ENCODE results near the gene SOX9.

Gene SOX9

DNA sequence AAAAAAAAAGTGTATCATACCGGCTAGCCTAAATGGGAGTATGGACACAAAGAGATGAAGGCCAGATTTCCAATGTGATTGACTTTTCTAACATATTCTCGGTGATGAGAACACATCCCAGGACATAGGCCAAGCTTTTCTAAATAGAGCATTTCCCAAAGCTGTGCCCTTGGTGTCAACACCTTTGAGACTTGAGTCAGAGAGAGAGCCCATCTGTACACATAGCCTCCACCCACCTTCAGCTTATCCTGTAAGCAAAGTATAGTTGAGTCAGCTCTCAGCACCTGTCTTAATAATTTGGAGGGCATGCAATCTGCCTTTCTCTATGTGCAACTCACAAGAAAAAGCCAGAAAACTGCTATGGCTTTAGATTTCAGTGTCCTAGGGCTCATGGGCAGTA is 42.7 kb downstream of the SOX9 start:
- TF ChIP-seq TAF1 (IDR thresholded peaks at IDR 0.05; ENCODE audit: borderline replicate concordance, insufficient read depth, low read length), result no peak
- TF ChIP-seq POLR2AphosphoS5 (IDR thresholded peaks at IDR 0.05; ENCODE audit: low read depth, low read length), result no peak
- no peak for TF ChIP-seq FOXP2 (optimal IDR thresholded peaks at IDR 0.05; ENCODE audit: borderline replicate concordance, extremely low read depth, extremely low read length, insufficient read depth)
- TF ChIP-seq, protein P1, sequence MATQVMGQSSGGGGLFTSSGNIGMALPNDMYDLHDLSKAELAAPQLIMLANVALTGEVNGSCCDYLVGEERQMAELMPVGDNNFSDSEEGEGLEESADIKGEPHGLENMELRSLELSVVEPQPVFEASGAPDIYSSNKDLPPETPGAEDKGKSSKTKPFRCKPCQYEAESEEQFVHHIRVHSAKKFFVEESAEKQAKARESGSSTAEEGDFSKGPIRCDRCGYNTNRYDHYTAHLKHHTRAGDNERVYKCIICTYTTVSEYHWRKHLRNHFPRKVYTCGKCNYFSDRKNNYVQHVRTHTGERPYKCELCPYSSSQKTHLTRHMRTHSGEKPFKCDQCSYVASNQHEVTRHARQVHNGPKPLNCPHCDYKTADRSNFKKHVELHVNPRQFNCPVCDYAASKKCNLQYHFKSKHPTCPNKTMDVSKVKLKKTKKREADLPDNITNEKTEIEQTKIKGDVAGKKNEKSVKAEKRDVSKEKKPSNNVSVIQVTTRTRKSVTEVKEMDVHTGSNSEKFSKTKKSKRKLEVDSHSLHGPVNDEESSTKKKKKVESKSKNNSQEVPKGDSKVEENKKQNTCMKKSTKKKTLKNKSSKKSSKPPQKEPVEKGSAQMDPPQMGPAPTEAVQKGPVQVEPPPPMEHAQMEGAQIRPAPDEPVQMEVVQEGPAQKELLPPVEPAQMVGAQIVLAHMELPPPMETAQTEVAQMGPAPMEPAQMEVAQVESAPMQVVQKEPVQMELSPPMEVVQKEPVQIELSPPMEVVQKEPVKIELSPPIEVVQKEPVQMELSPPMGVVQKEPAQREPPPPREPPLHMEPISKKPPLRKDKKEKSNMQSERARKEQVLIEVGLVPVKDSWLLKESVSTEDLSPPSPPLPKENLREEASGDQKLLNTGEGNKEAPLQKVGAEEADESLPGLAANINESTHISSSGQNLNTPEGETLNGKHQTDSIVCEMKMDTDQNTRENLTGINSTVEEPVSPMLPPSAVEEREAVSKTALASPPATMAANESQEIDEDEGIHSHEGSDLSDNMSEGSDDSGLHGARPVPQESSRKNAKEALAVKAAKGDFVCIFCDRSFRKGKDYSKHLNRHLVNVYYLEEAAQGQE (IDR thresholded peaks at IDR 0.05; ENCODE audit: insufficient read depth in 1 of 2, low read depth in 2 of 2, low read length in 2 of 2), result no peak
- TF ChIP-seq SIN3A (IDR thresholded peaks at IDR 0.05; ENCODE audit: borderline replicate concordance, insufficient read depth, low read length), result no peak

GRCh38 chr17:72164158-72164739 is 43.4 kb downstream of the SOX9 start:
- TF ChIP-seq TAF1 (IDR thresholded peaks at IDR 0.05; ENCODE audit: borderline replicate concordance, insufficient read depth, low read length), result no peak
- TF ChIP-seq, protein P1 (IDR thresholded peaks at IDR 0.05; ENCODE audit: insufficient read depth in 1 of 2, low read depth in 2 of 2, low read length in 2 of 2), result no peak
- no peak for TF ChIP-seq FOXP2 (optimal IDR thresholded peaks at IDR 0.05; ENCODE audit: borderline replicate concordance, extremely low read depth, extremely low read length, insufficient read depth)
- TF ChIP-seq SIN3A (IDR thresholded peaks at IDR 0.05; ENCODE audit: borderline replicate concordance, insufficient read depth, low read length), result no peak
- no peak for TF ChIP-seq POLR2AphosphoS5 (IDR thresholded peaks at IDR 0.05; ENCODE audit: low read depth, low read length)

DNA sequence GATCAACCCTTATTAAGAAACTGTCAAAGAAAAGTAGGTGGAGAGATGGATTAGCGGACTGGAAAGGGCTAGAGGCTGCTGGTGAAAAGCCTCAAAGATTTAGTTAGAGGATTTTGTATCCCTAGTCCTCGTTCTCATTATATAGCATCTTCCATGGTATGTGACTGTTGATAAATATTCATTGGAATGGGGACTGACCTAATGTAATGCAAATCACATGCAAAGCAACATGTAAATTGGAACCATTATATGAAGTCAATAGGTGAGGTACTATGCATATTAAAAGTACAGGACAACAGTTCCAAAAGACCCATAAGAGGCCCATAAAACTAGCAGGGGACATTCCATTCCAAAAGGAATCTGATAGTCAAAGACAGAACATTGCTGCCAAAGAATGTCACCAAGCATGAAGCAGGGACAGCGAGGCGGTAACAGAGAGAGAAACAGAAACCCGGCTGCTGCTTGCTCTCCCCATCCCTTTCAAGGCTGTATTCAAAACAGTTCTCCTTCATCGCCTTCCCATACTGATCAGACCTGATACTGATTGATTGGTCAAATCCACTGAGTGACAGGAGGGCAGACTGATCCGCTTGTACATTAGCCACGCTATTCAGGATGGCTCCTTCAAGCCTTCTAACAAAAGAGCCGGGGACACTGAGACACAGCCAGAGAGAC is 44.5 kb downstream of the SOX9 start:
- TF ChIP-seq POLR2AphosphoS5 (IDR thresholded peaks at IDR 0.05; ENCODE audit: low read depth, low read length) (no peak), FOXP2 (optimal IDR thresholded peaks at IDR 0.05; ENCODE audit: borderline replicate concordance, extremely low read depth, extremely low read length, insufficient read depth) (no peak), SIN3A (IDR thresholded peaks at IDR 0.05; ENCODE audit: borderline replicate concordance, insufficient read depth, low read length) (no peak), TAF1 (IDR thresholded peaks at IDR 0.05; ENCODE audit: borderline replicate concordance, insufficient read depth, low read length) (no peak)
- TF ChIP-seq, protein P1 (IDR thresholded peaks at IDR 0.05; ENCODE audit: insufficient read depth in 1 of 2, low read depth in 2 of 2, low read length in 2 of 2), result no peak

DNA sequence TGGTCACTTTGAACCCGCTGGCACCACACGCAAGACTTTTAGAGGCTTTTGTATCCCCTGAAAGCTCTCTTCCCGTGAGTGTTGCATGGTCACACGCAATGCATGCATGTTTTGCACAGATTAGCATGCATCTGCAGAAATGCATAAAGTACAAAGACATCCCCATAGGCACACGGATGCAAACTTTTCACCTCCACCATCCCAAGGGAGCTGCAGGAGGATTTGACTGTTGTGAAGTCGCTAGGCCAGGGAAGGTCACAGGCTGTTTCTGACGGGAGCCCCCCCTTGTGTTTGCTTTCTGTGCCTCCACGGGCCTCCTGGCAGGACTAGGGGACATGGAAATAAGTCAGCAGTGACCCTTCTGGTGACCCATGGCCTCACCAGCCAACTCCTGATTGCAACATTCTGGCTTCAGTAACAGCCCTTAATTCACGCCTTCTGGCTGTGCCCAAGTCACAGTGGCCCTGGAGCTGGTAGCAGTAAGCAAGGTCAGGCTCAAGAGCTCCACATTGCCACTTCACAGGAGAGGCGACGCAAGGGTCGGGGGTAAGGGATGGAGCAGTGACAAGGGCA is 45.1 kb downstream of the SOX9 start:
- TF ChIP-seq, protein P1 (IDR thresholded peaks at IDR 0.05; ENCODE audit: insufficient read depth in 1 of 2, low read depth in 2 of 2, low read length in 2 of 2), result no peak
- no peak for TF ChIP-seq TAF1 (IDR thresholded peaks at IDR 0.05; ENCODE audit: borderline replicate concordance, insufficient read depth, low read length)
- TF ChIP-seq FOXP2 (optimal IDR thresholded peaks at IDR 0.05; ENCODE audit: borderline replicate concordance, extremely low read depth, extremely low read length, insufficient read depth), result no peak
- TF ChIP-seq POLR2AphosphoS5 (IDR thresholded peaks at IDR 0.05; ENCODE audit: low read depth, low read length), result no peak
